MCF 10A (cell line): ENCODE measurements around the gene SERINC3. TPM values are rescaled to one million over a fixed set of nuclear protein-coding genes. Genes with fewer than 3 reads are reported as not detected.
"Not testable (repeated sequence)": the region's sequence is repeated elsewhere in the genome, so short reads cannot be mapped to it uniquely, and the experiment has no call there.

Experiments used
- BruUV-seq: library from RNA; stranded (reverse); fragments of 400-500 nt; replicated peaks from 2 replicates; lab custom pipeline; 2021; lab: Mats Ljungman, UMichigan
- CTCF ChIA-PET: fragments of 300-600 bp; sonication (Branson Sonifier 250); formaldehyde crosslinking; extraction: SDS; loops from one replicate; lab custom pipeline; 2021; ENCODE audit warnings: antibody characterized with exemption, inconsistent platforms; lab: Yijun Ruan, JAX
- POLR2A ChIA-PET: fragments of 300-600, 350-650 bp; sonication (Branson Sonifier 250); formaldehyde crosslinking; extraction: SDS; loops from one replicate; lab custom pipeline; 2020; ENCODE audit warnings: antibody characterized with exemption, inconsistent platforms; lab: Yijun Ruan, JAX
- DNase-seq: peaks from one replicate; pipeline ENCODE4 v3.0.0-alpha.2; 2018; ENCODE audit not compliant: unreplicated experiment
- H3K27ac Mint-ChIP-seq: one replicate; pipeline ENCODE4 v1.8.0; 2022; ENCODE audit warnings: mild to moderate bottlenecking, low read depth, mixed read lengths; ENCODE audit not compliant: unreplicated experiment
- H3K27me3 Mint-ChIP-seq: one replicate; pipeline ENCODE4 v1.8.0; 2022; ENCODE audit warnings: mixed read lengths; ENCODE audit not compliant: insufficient read depth, unreplicated experiment
- H3K36me3 Mint-ChIP-seq: one replicate; pipeline ENCODE4 v1.8.0; 2022; ENCODE audit warnings: mild to moderate bottlenecking, moderate library complexity, mixed read lengths; ENCODE audit not compliant: insufficient read depth, unreplicated experiment
- H3K4me1 Mint-ChIP-seq: one replicate; pipeline ENCODE4 v1.8.0; 2022; ENCODE audit warnings: mixed read lengths; ENCODE audit not compliant: insufficient read depth, unreplicated experiment
- H3K4me3 Mint-ChIP-seq: one replicate; pipeline ENCODE4 v1.8.0; 2022; ENCODE audit warnings: mild to moderate bottlenecking, moderate library complexity, mixed read lengths; ENCODE audit not compliant: unreplicated experiment
- H3K9me3 Mint-ChIP-seq: one replicate; pipeline ENCODE4 v1.8.0; 2022; ENCODE audit warnings: mixed read lengths; ENCODE audit not compliant: unreplicated experiment
- CTCF ChIP-seq: fragments of 200-600 bp; IDR thresholded peaks from one replicate; pipeline ENCODE4 v1.8.0; 2022; ENCODE audit warnings: antibody characterized with exemption, mild to moderate bottlenecking; ENCODE audit not compliant: unreplicated experiment
- intact Hi-C: fragments of 100-400 bp; cut with micrococcal nuclease; formaldehyde crosslinking; loops from 2 replicates; pipeline ENCODE4 v1.14.1; 2022
- total RNA-seq: library from RNA; stranded (reverse); gene quantifications from 2 replicates; pipeline ENCODE4 v1.2.3, GENCODE V29; 2022

The SERINC3 gene
- total RNA-seq, 1 experiment from 2014 or later = 104 TPM

- ChIA-PET POLR2A (interaction anchor here (0.6 to 3.8 kb wide), 49 partner anchors 9 to 462 kb away, joined by 3 to 62 read pairs (median 4); partner anchors contain the start of genes FITM2, JPH2, OSER1 and PKIG), CTCF (interaction anchor here (0.6 to 16.6 kb wide), 24 partner anchors 11 to 362 kb away, joined by 3 to 347 read pairs (median 4); partner anchors contain the start of gene FITM2)
- BruUV-seq = TSS peak; percentile 59
- TF ChIP-seq CTCF = no peak
- intact Hi-C loops = loop anchor here (10.0 kb wide), 3 partner anchors 49 to 361 kb away; partner anchors contain the start of gene SERINC3
- peak; percentile 89 for DNase-seq
- Mint-ChIP-seq H3K4me1 (peaks cover 23% of the 10 kb centered on the region), H3K27ac (peak within 1 kb of the TSS; percentile 98), H3K4me3 (peak within 1 kb of the TSS; percentile 98), H3K27me3 (no peaks in the 10 kb centered on the region), H3K36me3 (peaks cover 8% of the 10 kb centered on the region), H3K9me3 (no peaks in the 10 kb centered on the region)
Observed at GRCh38 chr20:44475694-44476560, 45.9 kb downstream of the SERINC3 start, which contains the start of gene TTPAL. Gene TTPAL (plus strand): TSS chr20:44475874. CDS start chr20:44480000, 4,126 bp downstream.

DNA sequence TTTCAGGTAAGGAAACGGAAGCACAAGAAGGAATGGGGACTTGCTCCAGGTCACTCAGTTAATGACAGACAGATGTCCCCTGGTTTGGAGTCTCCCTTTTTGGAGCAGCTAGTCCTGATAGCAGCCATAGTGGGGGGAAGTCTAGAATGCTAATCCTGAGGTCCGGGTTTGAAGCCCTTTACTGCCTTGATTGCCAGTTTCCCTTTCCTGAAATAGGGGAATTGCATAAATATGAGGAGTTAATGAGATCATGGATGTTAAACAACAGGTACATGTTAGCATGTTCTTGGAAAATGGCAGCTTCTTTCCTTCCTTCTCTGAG lies 46.5 kb downstream of the SERINC3 start:
- POLR2A ChIA-PET = interaction anchor here (0.6 to 3.8 kb wide), 40 partner anchors 8 to 463 kb away, joined by 3 to 62 read pairs (median 5); partner anchors contain the start of genes FITM2, OSER1, PKIG and SERINC3
- BruUV-seq = TSS peak; percentile 60
- Mint-ChIP-seq H3K27ac (peak overlapping the region; percentile 98), H3K9me3 (no peaks in the 10 kb centered on the region), H3K4me3 (peak overlapping the region; percentile 98), H3K27me3 (no peaks in the 10 kb centered on the region), H3K4me1 (peaks cover 27% of the 10 kb centered on the region), H3K36me3 (peaks cover 2% of the 10 kb centered on the region)
- no peak for DNase-seq
- no peak for TF ChIP-seq CTCF
- CTCF ChIA-PET = interaction anchor here (0.6 to 16.6 kb wide), 18 partner anchors 11 to 361 kb away, joined by 3 to 347 read pairs (median 5); no protein-coding TSS in a partner anchor
- intact Hi-C loops = loop anchor here (10.0 kb wide), 3 partner anchors 49 to 361 kb away; partner anchors contain the start of gene SERINC3

DNA sequence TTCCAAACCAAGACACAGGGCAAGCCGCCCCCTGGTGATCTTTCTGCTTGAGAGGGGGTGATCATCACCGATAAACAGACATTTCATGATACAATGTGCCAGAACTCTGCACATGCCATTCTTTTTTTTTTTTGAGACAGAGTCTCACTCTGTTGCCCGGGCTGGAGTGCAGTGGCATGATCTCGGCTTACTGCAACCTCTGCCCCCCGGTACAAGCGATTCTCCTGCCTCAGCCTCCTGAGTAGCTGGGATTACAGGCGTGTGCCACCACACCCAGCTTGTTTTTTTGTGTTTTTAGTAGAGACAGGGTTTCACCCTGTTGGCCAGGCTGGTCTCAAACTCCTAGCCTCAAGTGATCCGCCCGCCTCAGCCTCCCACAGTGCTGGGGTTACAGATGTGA lies 49.6 kb downstream of the SERINC3 start:
- not testable (repeated sequence) for H3K27me3 Mint-ChIP-seq

GRCh38 chr20:44471481-44471882 lies 50.4 kb downstream of the SERINC3 start:
- peaks cover 32% of the 10 kb centered on the region for H3K4me1 Mint-ChIP-seq
- POLR2A ChIA-PET = interaction anchor here (0.7 to 3.7 kb wide), 17 partner anchors 10 to 281 kb away, joined by 3 to 29 read pairs (median 6); partner anchors contain the start of genes FITM2 and OSER1
- no peaks in the 10 kb centered on the region for H3K27me3 Mint-ChIP-seq
- no TSS peak for BruUV-seq
- H3K4me3 Mint-ChIP-seq = no peak overlapping the region
- peak; percentile 85 for DNase-seq
- CTCF ChIA-PET = interaction anchor here (0.5 to 16.6 kb wide), 51 partner anchors 9 to 1086 kb away, joined by 3 to 347 read pairs (median 4); partner anchors contain the start of gene FITM2
- TF ChIP-seq CTCF = peak; percentile 54
- no peaks in the 10 kb centered on the region for H3K9me3 Mint-ChIP-seq
- H3K27ac Mint-ChIP-seq = no peak overlapping the region
- intact Hi-C loops = loop anchor here (1.0 to 10.0 kb wide), 6 partner anchors 53 to 357 kb away; partner anchors contain the start of genes FITM2 and SERINC3
- H3K36me3 Mint-ChIP-seq = no peaks in the 10 kb centered on the region

More for the DNA sequence above, 49.6 kb downstream of the SERINC3 start:
- not testable (repeated sequence) for H3K27ac Mint-ChIP-seq, H3K36me3 Mint-ChIP-seq, H3K9me3 Mint-ChIP-seq, H3K4me3 Mint-ChIP-seq, BruUV-seq, DNase-seq
- ChIA-PET POLR2A (interaction anchor here (0.7 to 3.7 kb wide), 9 partner anchors 11 to 282 kb away, joined by 3 to 29 read pairs (median 4); partner anchors contain the start of genes OSER1 and SERINC3), CTCF (interaction anchor here (0.6 to 16.6 kb wide), 28 partner anchors 10 to 721 kb away, joined by 3 to 347 read pairs (median 5); partner anchors contain the start of gene FITM2)
- peaks cover 36% of the 10 kb centered on the region for H3K4me1 Mint-ChIP-seq
- intact Hi-C loops = loop anchor here (5.0 to 10.0 kb wide), 4 partner anchors 53 to 357 kb away; partner anchors contain the start of genes FITM2 and SERINC3
